ENCODE measurements around the gene SLCO2A1.

GRCh38 chr3:134074790-134075567 lies 45.3 kb upstream of the SLCO2A1 start:
- TF ChIP-seq CTCF (IDR thresholded peaks at IDR 0.05), result no peak
- no peak for TF ChIP-seq POLR2A (IDR thresholded peaks at IDR 0.05)

All from body of pancreas (tissue), 4 donors.